GM12878 (cell line): ENCODE results near the gene LSM7. TPM values are rescaled to one million over a fixed set of nuclear protein-coding genes. Genes with fewer than 3 reads are reported as not detected.

Source experiments
- ATAC-seq: fragments of 200-7000 bp; cut with Tn5 transposase; 3 replicates; pipeline ENCODE4 v1.9.1; 2020; ENCODE audit warnings: mild to moderate bottlenecking, moderate library complexity
- BruUV-seq: library from RNA; stranded (reverse); fragments of 400-500 nt; replicated peaks from 2 replicates; lab custom pipeline; 2021; lab: Mats Ljungman, UMichigan
- CTCF ChIA-PET: fragments of 300-600 bp; sonication (Branson Sonifier 250); formaldehyde crosslinking; extraction: SDS; loops from one replicate; lab custom pipeline; 2021; ENCODE audit warnings: inconsistent platforms; lab: Yijun Ruan, JAX
- POLR2A ChIA-PET: fragments of 350-600 bp; formaldehyde crosslinking; extraction: SDS; loops from one replicate; lab custom pipeline; 2021; ENCODE audit warnings: inconsistent platforms; lab: Charles Lee
- RAD21 ChIA-PET: fragments of 300-600 bp; sonication (Branson Sonifier 250); formaldehyde crosslinking; loops from one replicate; lab custom pipeline; 2023; ENCODE audit warnings: antibody characterized with exemption; ENCODE audit not compliant: unreplicated experiment; lab: Charles Lee
- SMC1A ChIA-PET: fragments of 300-600 bp; sonication (Branson Sonifier 250); formaldehyde crosslinking; loops from one replicate; lab custom pipeline; 2023; ENCODE audit not compliant: unreplicated experiment, uncharacterized antibody; lab: Charles Lee
- DNase-seq: peaks from one replicate; pipeline ENCODE4 v3.0.0-alpha.2; 2011; ENCODE audit warnings: low read depth, low spot score
- FAIRE-seq: peaks from 3 replicates; lab custom pipeline; 2011; peaks lifted over from hg19 to GRCh38; lab: Jason Lieb, UNC
- H2AFZ ChIP-seq: 2 replicates; pipeline ENCODE4 v1.6.0; 2011; ENCODE audit warnings: low read depth, low read length, control low read depth; ENCODE audit not compliant: control insufficient read depth
- H3K27ac ChIP-seq: 2 replicates; pipeline ENCODE4 v1.5.1; 2011; ENCODE audit warnings: control low read depth; ENCODE audit not compliant: control insufficient read depth, insufficient read depth
- H3K27me3 ChIP-seq, 2 experiments: replicated peaks in 1 of 2; 2 replicates each; pipeline versions ENCODE4 v1.6.0 to v1.6.1; 2011; ENCODE audit warnings: low read length in 1 of 2; ENCODE audit not compliant: control insufficient read depth in 2 of 2, insufficient read depth in 2 of 2
- H3K36me3 ChIP-seq, 2 experiments: 2 replicates each; pipeline ENCODE4 v1.5.1; 2011; ENCODE audit warnings: low read length in 1 of 2; ENCODE audit not compliant: control insufficient read depth in 2 of 2, insufficient read depth in 2 of 2
- H3K4me1 ChIP-seq: 2 replicates; pipeline ENCODE4 v1.6.1; 2011; ENCODE audit warnings: mild to moderate bottlenecking, low read length, moderate library complexity, mixed read lengths; ENCODE audit not compliant: control insufficient read depth, insufficient read depth
- H3K4me2 ChIP-seq: 2 replicates; pipeline ENCODE4 v1.6.0; 2011; ENCODE audit warnings: control low read depth; ENCODE audit not compliant: control insufficient read depth, insufficient read depth
- H3K4me3 ChIP-seq: fragments of 200-600 bp; sonication (generic); 2 replicates; pipeline ENCODE4 v1.5.1; 2016
- H3K79me2 ChIP-seq: 2 replicates; pipeline ENCODE4 v1.6.0; 2011; ENCODE audit warnings: low read length; ENCODE audit not compliant: control insufficient read depth, insufficient read depth
- H3K9ac ChIP-seq: 2 replicates; pipeline ENCODE4 v1.8.0; 2011; ENCODE audit warnings: low read length, control low read depth, mixed read lengths; ENCODE audit not compliant: control insufficient read depth, insufficient read depth
- H3K9me3 ChIP-seq: replicated peaks from 3 replicates; pipeline ENCODE4 v1.5.1; 2011; ENCODE audit warnings: mild to moderate bottlenecking, low read length; ENCODE audit not compliant: control insufficient read depth, insufficient read depth
- H4K20me1 ChIP-seq: 2 replicates; pipeline ENCODE4 v1.6.0; 2011; ENCODE audit not compliant: control insufficient read depth, insufficient read depth
- BCL11A ChIP-seq: IDR thresholded peaks from 2 replicates; pipeline ENCODE4 v1.6.1; 2011; ENCODE audit warnings: low read depth, low read length
- BMI1 ChIP-seq: fragments of 450-650 bp; IDR thresholded peaks from 2 replicates; pipeline ENCODE4 v1.6.1; 2016; ENCODE audit warnings: mild to moderate bottlenecking, moderate library complexity, borderline replicate concordance
- JUNB ChIP-seq: IDR thresholded peaks from 2 replicates; pipeline ENCODE4 v1.6.1; 2016; ENCODE audit warnings: antibody characterized with exemption, mild to moderate bottlenecking
- NKRF ChIP-seq: fragments of 450-650 bp; conservative IDR thresholded peaks from 2 replicates; pipeline ENCODE4 v1.6.1; 2017; ENCODE audit warnings: mild to moderate bottlenecking, moderate library complexity
- NR2C1 ChIP-seq: fragments of 450-650 bp; IDR thresholded peaks from 2 replicates; pipeline ENCODE4 v1.6.1; 2017; ENCODE audit warnings: antibody characterized with exemption, mild to moderate bottlenecking, moderate library complexity
- RB1 ChIP-seq: fragments of 450-650 bp; formaldehyde crosslinking; IDR thresholded peaks from 2 replicates; pipeline ENCODE4 v1.6.1; 2017; ENCODE audit warnings: mild to moderate bottlenecking, borderline replicate concordance
- RBBP5 ChIP-seq: fragments of 200-600 bp; sonication (generic); conservative IDR thresholded peaks from 2 replicates; pipeline ENCODE4 v1.6.1; 2016
- RELB ChIP-seq: fragments of 450-650 bp; IDR thresholded peaks from 2 replicates; pipeline ENCODE4 v1.6.1; 2017; ENCODE audit warnings: low read depth, mild to moderate bottlenecking, moderate library complexity
- SMAD5 ChIP-seq: IDR thresholded peaks from 2 replicates; pipeline ENCODE4 v1.6.1; 2016; ENCODE audit warnings: antibody characterized with exemption, low read depth
- USF2 ChIP-seq: IDR thresholded peaks from 2 replicates; pipeline ENCODE4 v1.6.1; 2011; ENCODE audit warnings: low read depth, low read length, improper control_type of control experiment, borderline replicate concordance
- WGBS: methylation state at CpG from one replicate; pipeline ENCODE4 v1.1.6; 2016; ENCODE audit warnings: low lambda C conversion rate; ENCODE audit not compliant: insufficient replicate concordance, insufficient coverage; ENCODE audit errors: missing lambda C conversion rate; 5-methylcytosine and 5-hydroxymethylcytosine counted together
- in situ Hi-C: fragments of 300-500 bp; cut with MboI; formaldehyde crosslinking; loops from 9 replicates; pipeline ENCODE4 v1.14.3; 2018; ENCODE audit warnings: mixed read lengths
- intact Hi-C: fragments of 100-400 bp; cut with micrococcal nuclease; formaldehyde crosslinking; loops from one replicate; pipeline ENCODE4 v1.14.2; 2022; ENCODE audit not compliant: unreplicated experiment
- polyA plus RNA-seq, 11 experiments: library from polyadenylated mRNA; depleted of rRNA in 4 of 11; unstranded in 6 of 11; stranded (reverse) in 5 of 11; fragments of >200 nt; fragmentation: Nextera tagmentation in 4 of 11; fragmentation: Illumina TruSeq in 1 of 11; extraction: Ambion mirVana in 4 of 11; extraction: Trizol in 1 of 11; gene quantifications; 1 replicate in 1 of 11; 2 replicates in 10 of 11; pipeline versions ENCODE4 v1.2.1 to v1.2.3, GENCODE V29; 2011 to 2016; ENCODE audit warnings: inconsistent platforms in 2 of 11, missing spikeins in 2 of 11, low read depth in 1 of 11
- total RNA-seq, 4 experiments: library from RNA; depleted of rRNA in 3 of 4; stranded (reverse); fragments of >200 nt in 3 of 4; fragmentation: Illumina TruSeq in 1 of 4; extraction: Trizol in 1 of 4; gene quantifications; 2 replicates each; pipeline versions ENCODE4 v1.2.1 to v1.2.3, GENCODE V29; 2013 to 2021
- TF ChIP-seq, protein P1 (sequence below): IDR thresholded peaks from 2 replicates; pipeline ENCODE4 v1.6.1; 2012; ENCODE audit warnings: low read depth, low read length, improper control_type of control experiment
- TF ChIP-seq, protein P2 (sequence below): IDR thresholded peaks from 2 replicates; pipeline ENCODE4 v1.6.1; 2011; ENCODE audit warnings: borderline replicate concordance, low read depth, mild to moderate bottlenecking, moderate library complexity, low read length; ENCODE audit not compliant: insufficient read depth, poor library complexity, severe bottlenecking

LSM7 gene
- total and polyA plus RNA-seq, 10 of the 15 experiments (the other 5 are each of a cell fraction or from before 2014, with no cell fraction given): 24.4 to 424 (median 217) TPM

DNA sequence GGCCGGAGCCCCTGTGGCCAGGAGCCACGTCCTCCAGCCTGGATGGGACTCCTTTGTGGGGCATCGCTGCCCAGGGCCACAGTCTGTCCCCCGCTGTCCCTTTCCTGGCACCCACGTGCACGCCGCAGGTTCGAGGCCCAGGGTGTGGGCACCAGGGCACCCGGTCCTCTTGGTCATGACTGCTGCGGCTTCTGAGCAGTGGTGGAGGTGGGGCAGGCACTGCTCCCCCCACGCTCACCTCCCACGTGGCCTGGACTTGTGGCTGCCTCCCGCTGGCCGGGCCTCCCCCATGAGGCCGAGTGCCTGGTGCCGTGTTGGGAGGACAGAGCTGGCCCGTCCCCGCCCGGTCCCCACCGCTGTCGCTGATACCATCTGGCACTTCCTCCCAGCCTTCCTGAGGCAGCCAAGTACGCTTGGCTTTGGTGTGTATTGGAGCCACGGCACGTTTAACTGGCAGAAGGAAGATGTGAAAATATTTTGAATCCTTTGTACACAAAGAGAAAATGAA lies 12.9 kb upstream of the LSM7 start:
- no peaks in the 10 kb centered on the region for H3K9me3 ChIP-seq
- BruUV-seq: no TSS peak
- SMC1A ChIA-PET: no interaction called here
- TF ChIP-seq RB1 (no peak), RBBP5 (no peak), USF2 (no peak), JUNB (no peak), RELB (no peak), NKRF (no peak), BCL11A (no peak), NR2C1 (no peak), BMI1 (no peak), SMAD5 (no peak)
- TF ChIP-seq, protein P1, sequence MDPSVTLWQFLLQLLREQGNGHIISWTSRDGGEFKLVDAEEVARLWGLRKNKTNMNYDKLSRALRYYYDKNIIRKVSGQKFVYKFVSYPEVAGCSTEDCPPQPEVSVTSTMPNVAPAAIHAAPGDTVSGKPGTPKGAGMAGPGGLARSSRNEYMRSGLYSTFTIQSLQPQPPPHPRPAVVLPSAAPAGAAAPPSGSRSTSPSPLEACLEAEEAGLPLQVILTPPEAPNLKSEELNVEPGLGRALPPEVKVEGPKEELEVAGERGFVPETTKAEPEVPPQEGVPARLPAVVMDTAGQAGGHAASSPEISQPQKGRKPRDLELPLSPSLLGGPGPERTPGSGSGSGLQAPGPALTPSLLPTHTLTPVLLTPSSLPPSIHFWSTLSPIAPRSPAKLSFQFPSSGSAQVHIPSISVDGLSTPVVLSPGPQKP: no peak
- TF ChIP-seq, protein P2, sequence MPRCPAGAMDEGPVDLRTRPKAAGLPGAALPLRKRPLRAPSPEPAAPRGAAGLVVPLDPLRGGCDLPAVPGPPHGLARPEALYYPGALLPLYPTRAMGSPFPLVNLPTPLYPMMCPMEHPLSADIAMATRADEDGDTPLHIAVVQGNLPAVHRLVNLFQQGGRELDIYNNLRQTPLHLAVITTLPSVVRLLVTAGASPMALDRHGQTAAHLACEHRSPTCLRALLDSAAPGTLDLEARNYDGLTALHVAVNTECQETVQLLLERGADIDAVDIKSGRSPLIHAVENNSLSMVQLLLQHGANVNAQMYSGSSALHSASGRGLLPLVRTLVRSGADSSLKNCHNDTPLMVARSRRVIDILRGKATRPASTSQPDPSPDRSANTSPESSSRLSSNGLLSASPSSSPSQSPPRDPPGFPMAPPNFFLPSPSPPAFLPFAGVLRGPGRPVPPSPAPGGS: no peak
- TF ChIP-seq, all 136 proteins: peak for 0
- H3K4me1 ChIP-seq: no peaks in the 10 kb centered on the region
- ChIA-PET RAD21 (no interaction called here), POLR2A (no interaction called here), CTCF (no interaction called here)
- FAIRE-seq (no peak), ATAC-seq (no peak), DNase-seq (no peak)
- in situ Hi-C loops: no loop called here
- WGBS: 92% methylated on average over 23 of the region's 24 CpGs
- intact Hi-C loops: no loop called here
- H3K36me3 ChIP-seq: peaks cover 0 to 8% of the 10 kb centered on the region in 2 experiments; a peak in 2 of 4 replicates
- peaks cover under 1% of the 10 kb centered on the region; the same call in 1 of the 2 replicates for H3K79me2 ChIP-seq
- H2AFZ ChIP-seq: no peak overlapping the region
- H3K9ac ChIP-seq: no peak overlapping the region
- H3K4me2 ChIP-seq: no peak overlapping the region
- H3K27ac ChIP-seq: no peak overlapping the region
- no peaks in the 10 kb centered on the region for H4K20me1 ChIP-seq
- H3K27me3 ChIP-seq: no peaks in the 10 kb centered on the region
- H3K4me3 ChIP-seq: no peak overlapping the region
